Astrocyte (in vitro differentiated cells and primary cell): ENCODE results near the gene SELENOW. TPM values are rescaled to one million over a fixed set of nuclear protein-coding genes. Genes with fewer than 3 reads are reported as not detected.

Experiments
- DNase-seq: peaks from one replicate; pipeline ENCODE4 v3.0.0-alpha.2; 2010; ENCODE audit warnings: low read depth
- FAIRE-seq: peaks from 2 replicates; lab custom pipeline; 2011; peaks lifted over from hg19 to GRCh38; lab: Jason Lieb, UNC
- H2AFZ ChIP-seq: 2 replicates; pipeline ENCODE4 v1.6.0; 2012; ENCODE audit warnings: low read depth, low read length, inconsistent platforms
- H3K27ac ChIP-seq: 2 replicates; pipeline ENCODE4 v1.5.1; 2011; ENCODE audit warnings: low read depth, low read length, inconsistent platforms
- H3K27me3 ChIP-seq: 2 replicates; pipeline ENCODE4 v1.6.0; 2011; ENCODE audit warnings: low read length, inconsistent platforms; ENCODE audit not compliant: insufficient read depth
- H3K36me3 ChIP-seq: 2 replicates; pipeline ENCODE4 v1.5.1; 2011; ENCODE audit warnings: low read length, inconsistent platforms; ENCODE audit not compliant: insufficient read depth
- H3K4me1 ChIP-seq: 2 replicates; pipeline ENCODE4 v1.5.1; 2011; ENCODE audit warnings: low read length, inconsistent platforms; ENCODE audit not compliant: insufficient read depth
- H3K4me2 ChIP-seq: 2 replicates; pipeline ENCODE4 v1.6.0; 2012; ENCODE audit warnings: low read length, inconsistent platforms
- H3K4me3 ChIP-seq: 2 replicates; pipeline ENCODE4 v1.5.1; 2011; ENCODE audit warnings: low read depth, mild to moderate bottlenecking, low read length, inconsistent platforms; ENCODE audit not compliant: insufficient read depth
- H3K79me2 ChIP-seq: 2 replicates; pipeline ENCODE4 v1.6.0; 2012; ENCODE audit warnings: mild to moderate bottlenecking, low read length, inconsistent platforms; ENCODE audit not compliant: insufficient read depth
- H3K9ac ChIP-seq: 2 replicates; pipeline ENCODE4 v1.6.0; 2012; ENCODE audit warnings: mild to moderate bottlenecking, low read length, inconsistent platforms
- H3K9me3 ChIP-seq: 2 replicates; pipeline ENCODE4 v1.5.1; 2012; ENCODE audit warnings: low read depth, mild to moderate bottlenecking, low read length, inconsistent platforms; ENCODE audit not compliant: insufficient read depth
- H4K20me1 ChIP-seq: 2 replicates; pipeline ENCODE4 v1.6.0; 2012; ENCODE audit warnings: low read length, inconsistent platforms; ENCODE audit not compliant: insufficient read depth
- H3K27ac Mint-ChIP-seq: one replicate; pipeline ENCODE4 v1.8.0; 2021; ENCODE audit warnings: mild to moderate bottlenecking, mixed read lengths; ENCODE audit not compliant: unreplicated experiment
- H3K27me3 Mint-ChIP-seq: one replicate; pipeline ENCODE4 v1.8.0; 2021; ENCODE audit warnings: low read depth, mixed read lengths; ENCODE audit not compliant: unreplicated experiment
- H3K36me3 Mint-ChIP-seq: one replicate; pipeline ENCODE4 v1.8.0; 2021; ENCODE audit warnings: low read depth, mixed read lengths; ENCODE audit not compliant: unreplicated experiment
- H3K4me1 Mint-ChIP-seq: one replicate; pipeline ENCODE4 v1.8.0; 2021; ENCODE audit warnings: low read depth, mixed read lengths; ENCODE audit not compliant: unreplicated experiment
- H3K4me3 Mint-ChIP-seq: one replicate; pipeline ENCODE4 v1.8.0; 2021; ENCODE audit warnings: mild to moderate bottlenecking, moderate library complexity, mixed read lengths; ENCODE audit not compliant: unreplicated experiment
- H3K9me3 Mint-ChIP-seq: one replicate; pipeline ENCODE4 v1.8.0; 2021; ENCODE audit warnings: mild to moderate bottlenecking, mixed read lengths; ENCODE audit not compliant: unreplicated experiment
- CTCF ChIP-seq: IDR thresholded peaks from 2 replicates; pipeline ENCODE4 v1.5.1; 2011; ENCODE audit warnings: low read depth, mild to moderate bottlenecking, inconsistent platforms, low read length, moderate library complexity; ENCODE audit not compliant: insufficient read depth
- EZH2 ChIP-seq: IDR thresholded peaks from 2 replicates; pipeline ENCODE4 v1.6.1; 2012; ENCODE audit warnings: mild to moderate bottlenecking, low read length, inconsistent platforms; ENCODE audit not compliant: insufficient read depth
- total RNA-seq: library from RNA; stranded (reverse); gene quantifications from 2 replicates; pipeline ENCODE4 v1.2.1, GENCODE V29; 2021

The SELENOW gene
- total RNA-seq, 1 donor from 2014 or later, result 279 TPM

- H3K4me1 Mint-ChIP-seq, result peaks cover 19% of the 10 kb centered on the region
- no peaks in the 10 kb centered on the region for H3K27me3 Mint-ChIP-seq
- H3K9me3 Mint-ChIP-seq, result no peaks in the 10 kb centered on the region
- FAIRE-seq, result no peak
- peak overlapping the region; percentile 98 for H3K27ac Mint-ChIP-seq
- H3K4me3 Mint-ChIP-seq, result peak overlapping the region; percentile 75
- DNase-seq, result no peak
- no peaks in the 10 kb centered on the region for H3K27me3 ChIP-seq
- H4K20me1 ChIP-seq, result peaks cover 24% of the 10 kb centered on the region
- H2AFZ ChIP-seq, result no peak overlapping the region
- H3K4me3 ChIP-seq, result peak overlapping the region; percentile 3
- H3K79me2 ChIP-seq, result peaks cover 26% of the 10 kb centered on the region
- H3K9ac ChIP-seq, result peak overlapping the region; percentile 68
- H3K36me3 Mint-ChIP-seq, result peaks cover 35% of the 10 kb centered on the region
- no peaks in the 10 kb centered on the region for H3K9me3 ChIP-seq
- H3K4me2 ChIP-seq, result peak overlapping the region; percentile 79
- TF ChIP-seq CTCF (no peak), EZH2 (no peak)
- H3K36me3 ChIP-seq, result peaks cover 15% of the 10 kb centered on the region
- peak overlapping the region; percentile 74 for H3K27ac ChIP-seq
- H3K4me1 ChIP-seq, result peaks cover 20% of the 10 kb centered on the region
Measured at GRCh38 chr19:47729799-47730520, 48.5 kb upstream of the SELENOW start.

- H3K27ac ChIP-seq, result no peak overlapping the region
- H3K4me1 ChIP-seq, result peaks cover 20% of the 10 kb centered on the region
- DNase-seq, result no peak
- H2AFZ ChIP-seq, result no peak overlapping the region
- H3K27me3 Mint-ChIP-seq, result no peaks in the 10 kb centered on the region
- TF ChIP-seq EZH2 (no peak), CTCF (no peak)
- peaks cover 19% of the 10 kb centered on the region for H3K4me1 Mint-ChIP-seq
- no peak overlapping the region for H3K4me2 ChIP-seq
- no peaks in the 10 kb centered on the region for H3K9me3 Mint-ChIP-seq
- H3K9me3 ChIP-seq, result no peaks in the 10 kb centered on the region
- peaks cover 31% of the 10 kb centered on the region for H3K36me3 Mint-ChIP-seq
- H3K4me3 ChIP-seq, result no peak overlapping the region
- peak overlapping the region; percentile 47 for H3K27ac Mint-ChIP-seq
- H3K36me3 ChIP-seq, result peaks cover 18% of the 10 kb centered on the region
- H3K27me3 ChIP-seq, result no peaks in the 10 kb centered on the region
- H3K4me3 Mint-ChIP-seq, result no peak overlapping the region
- H3K79me2 ChIP-seq, result peaks cover 26% of the 10 kb centered on the region
- H4K20me1 ChIP-seq, result peaks cover 28% of the 10 kb centered on the region
- no peak overlapping the region for H3K9ac ChIP-seq
- no peak for FAIRE-seq
Measured at GRCh38 chr19:47730521-47730889, 48.0 kb upstream of the SELENOW start.

DNA sequence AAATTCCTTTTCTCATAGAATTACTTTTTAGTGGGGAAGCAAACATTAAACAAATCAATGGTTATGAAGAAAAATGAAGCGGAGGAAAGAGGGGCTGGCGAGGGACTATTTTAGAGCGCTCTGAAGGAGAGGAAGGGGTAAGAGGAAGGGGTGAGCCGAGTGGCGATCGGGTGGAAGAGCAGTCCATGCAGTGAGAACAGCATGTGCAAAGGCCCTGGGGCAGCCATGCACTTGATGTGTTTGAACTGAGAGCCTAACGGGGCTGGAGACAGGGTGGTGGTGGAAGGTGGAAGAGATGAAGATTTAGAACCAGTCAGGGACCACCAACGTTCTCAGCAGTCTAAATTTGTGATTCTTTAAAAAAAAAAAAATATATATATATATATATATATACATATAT is 47.6 kb upstream of the SELENOW start:
- H3K4me1 ChIP-seq, result peaks cover 20% of the 10 kb centered on the region

More for the DNA sequence above, 47.6 kb upstream of the SELENOW start:
- Mint-ChIP-seq H3K36me3 (peaks cover 28% of the 10 kb centered on the region), H3K27me3 (no peaks in the 10 kb centered on the region), H3K27ac (peak overlapping the region; percentile 48), H3K4me3 (no peak overlapping the region), H3K4me1 (peaks cover 19% of the 10 kb centered on the region), H3K9me3 (no peaks in the 10 kb centered on the region)
- Histone ChIP-seq H3K9ac (no peak overlapping the region), H3K79me2 (peaks cover 23% of the 10 kb centered on the region), H3K4me2 (no peak overlapping the region), H4K20me1 (peaks cover 28% of the 10 kb centered on the region), H2AFZ (no peak overlapping the region), H3K27ac (no peak overlapping the region), H3K27me3 (no peaks in the 10 kb centered on the region), H3K36me3 (peaks cover 18% of the 10 kb centered on the region), H3K4me3 (no peak overlapping the region), H3K9me3 (no peaks in the 10 kb centered on the region)
- DNase-seq, result no peak
- FAIRE-seq, result no peak
- TF ChIP-seq EZH2 (no peak), CTCF (no peak)
